8988T (cell line): ENCODE measurements around the gene PDE6A.
A peak's percentile ranks its signal among the peaks of the same experiment; 100 is the strongest.
"Not testable (repeated sequence)": the region's sequence is repeated elsewhere in the genome, so short reads cannot be mapped to it uniquely, and the experiment has no call there.

Experiments
- DNase-seq: peaks from one replicate; pipeline ENCODE4 v3.0.0; 2011

The PDE6A gene

GRCh38 chr5:149951138-149951749 is 6.7 kb upstream of the PDE6A start:
- DNase-seq, result no peak

GRCh38 chr5:149948993-149949392 is 4.4 kb upstream of the PDE6A start:
- no peak for DNase-seq

GRCh38 chr5:149946118-149946517 is 1.5 kb upstream of the PDE6A start:
- no peak for DNase-seq

GRCh38 chr5:149943177-149943949 is 1.2 kb downstream of the PDE6A start:
- DNase-seq, result not testable (repeated sequence)

- DNase-seq, result not testable (repeated sequence)
Observed at GRCh38 chr5:149942741-149943169, 1.8 kb downstream of the PDE6A start.

- DNase-seq, result no peak
Observed at GRCh38 chr5:149942199-149942598, 2.4 kb downstream of the PDE6A start.

GRCh38 chr5:149941795-149942194 is 2.8 kb downstream of the PDE6A start:
- DNase-seq, result no peak

- DNase-seq, result no peak
Observed at GRCh38 chr5:149940941-149941644, 3.5 kb downstream of the PDE6A start.

- DNase-seq, result no peak
Observed at GRCh38 chr5:149940077-149940574, 4.5 kb downstream of the PDE6A start.

- DNase-seq, result no peak
Observed at GRCh38 chr5:149939546-149939945, 5.0 kb downstream of the PDE6A start.

GRCh38 chr5:149938791-149939358 is 5.7 kb downstream of the PDE6A start:
- peak; percentile 41 for DNase-seq

- DNase-seq, result no peak
Observed at GRCh38 chr5:149938279-149938678, 6.3 kb downstream of the PDE6A start.

GRCh38 chr5:149937610-149938009 is 7.0 kb downstream of the PDE6A start:
- DNase-seq, result no peak

- DNase-seq, result no peak
Observed at GRCh38 chr5:149936700-149937091, 7.9 kb downstream of the PDE6A start.

GRCh38 chr5:149936044-149936699 is 8.4 kb downstream of the PDE6A start:
- no peak for DNase-seq

GRCh38 chr5:149935431-149935901 is 9.1 kb downstream of the PDE6A start:
- DNase-seq, result no peak

GRCh38 chr5:149932445-149933350 is 11.9 kb downstream of the PDE6A start:
- DNase-seq, result no peak

- DNase-seq, result no peak
Observed at GRCh38 chr5:149931992-149932436, 12.6 kb downstream of the PDE6A start.

- DNase-seq, result no peak
Observed at GRCh38 chr5:149930749-149931574, 13.6 kb downstream of the PDE6A start.

- DNase-seq, result no peak
Observed at GRCh38 chr5:149930043-149930748, 14.4 kb downstream of the PDE6A start.
